Smooth muscle cell (in vitro differentiated cells): ENCODE data around the gene LDLRAD3. TPM values are rescaled to one million over a fixed set of nuclear protein-coding genes. Genes with fewer than 3 reads are reported as not detected.

Source experiments
- DNase-seq: peaks from one replicate; lab custom pipeline; 2025; ENCODE audit not compliant: unreplicated experiment; lab: John Stamatoyannopoulos, UW
- H2AFZ ChIP-seq: fragments of 200-600 bp; sonication (generic); 2 replicates; pipeline ENCODE4 v1.6.0; 2016; ENCODE audit warnings: antibody characterized with exemption, low read depth, mild to moderate bottlenecking
- H3F3A ChIP-seq: fragments of 200-600 bp; sonication (generic); 2 replicates; pipeline ENCODE4 v1.6.0; 2017; ENCODE audit warnings: antibody characterized with exemption, low read depth
- H3K27ac ChIP-seq: fragments of 200-600 bp; sonication (generic); 2 replicates; pipeline ENCODE4 v1.5.1; 2016; ENCODE audit warnings: low read depth, mild to moderate bottlenecking
- H3K27me3 ChIP-seq: fragments of 200-600 bp; sonication (generic); 2 replicates; pipeline ENCODE4 v1.6.1; 2016; ENCODE audit warnings: low read depth, mild to moderate bottlenecking
- H3K36me3 ChIP-seq: fragments of 200-600 bp; sonication (generic); 2 replicates; pipeline ENCODE4 v1.5.1; 2016; ENCODE audit warnings: low read depth
- H3K4me1 ChIP-seq: fragments of 200-600 bp; sonication (generic); 2 replicates; pipeline ENCODE4 v1.5.1; 2016; ENCODE audit warnings: low read depth
- H3K4me2 ChIP-seq: fragments of 200-600 bp; sonication (generic); 2 replicates; pipeline ENCODE4 v1.6.0; 2016; ENCODE audit warnings: mild to moderate bottlenecking
- H3K4me3 ChIP-seq: fragments of 200-600 bp; sonication (generic); 2 replicates; pipeline ENCODE4 v1.5.1; 2016; ENCODE audit warnings: mild to moderate bottlenecking
- H3K79me2 ChIP-seq: fragments of 200-600 bp; sonication (generic); 2 replicates; pipeline ENCODE4 v1.6.0; 2016; ENCODE audit warnings: low read depth, mild to moderate bottlenecking
- H3K9ac ChIP-seq: fragments of 200-600 bp; sonication (generic); 2 replicates; pipeline ENCODE4 v1.6.0; 2016; ENCODE audit warnings: low read depth
- H3K9me3 ChIP-seq: fragments of 200-600 bp; sonication (generic); replicated peaks from 2 replicates; pipeline ENCODE4 v1.5.1; 2016; ENCODE audit warnings: low read depth
- H4K20me1 ChIP-seq: fragments of 200-600 bp; sonication (generic); 2 replicates; pipeline ENCODE4 v1.6.0; 2016; ENCODE audit warnings: low read depth
- CTCF ChIP-seq: fragments of 200-600 bp; sonication (generic); IDR thresholded peaks from 2 replicates; pipeline ENCODE4 v1.5.1; 2017; ENCODE audit warnings: borderline replicate concordance, mild to moderate bottlenecking, antibody characterized with exemption; ENCODE audit not compliant: insufficient read depth, poor library complexity, severe bottlenecking
- WGBS: methylation state at CpG from one replicate; pipeline ENCODE4 v1.1.7; 2016; ENCODE audit warnings: low lambda C conversion rate; 5-methylcytosine and 5-hydroxymethylcytosine counted together
- polyA plus RNA-seq: library from polyadenylated mRNA; unstranded; fragments of >200 nt; fragmentation: Nextera tagmentation; extraction: Ambion mirVana; gene quantifications from 2 replicates; pipeline ENCODE4 v1.2.1, GENCODE V29; 2016
- total RNA-seq: library from RNA; depleted of rRNA; stranded (reverse); fragments of >200 nt; gene quantifications from 2 replicates; pipeline ENCODE4 v1.2.3, GENCODE V29; 2014

LDLRAD3 gene
- total and polyA plus RNA-seq, 2 experiments from 2014 or later: 6.1 to 10.0 TPM

- no peaks in the 10 kb centered on the region for H4K20me1 ChIP-seq
- peaks cover 23% of the 10 kb centered on the region for H3K4me1 ChIP-seq
- H3K9me3 ChIP-seq: no peaks in the 10 kb centered on the region
- no peak overlapping the region for H3K4me3 ChIP-seq
- no peak overlapping the region for H3K27ac ChIP-seq
- no peak for DNase-seq
- no peak overlapping the region for H2AFZ ChIP-seq
- H3K36me3 ChIP-seq: no peaks in the 10 kb centered on the region
- 59% methylated on average over 4 of the region's 4 CpGs for WGBS
- H3F3A ChIP-seq: no peaks in the 10 kb centered on the region
- no peak for TF ChIP-seq CTCF
- no peaks in the 10 kb centered on the region for H3K79me2 ChIP-seq
- H3K4me2 ChIP-seq: no peak overlapping the region
- peaks cover 3% of the 10 kb centered on the region for H3K27me3 ChIP-seq
- H3K9ac ChIP-seq: no peak overlapping the region
Measured at GRCh38 chr11:35923452-35923851, 20.4 kb upstream of the LDLRAD3 start.

DNA sequence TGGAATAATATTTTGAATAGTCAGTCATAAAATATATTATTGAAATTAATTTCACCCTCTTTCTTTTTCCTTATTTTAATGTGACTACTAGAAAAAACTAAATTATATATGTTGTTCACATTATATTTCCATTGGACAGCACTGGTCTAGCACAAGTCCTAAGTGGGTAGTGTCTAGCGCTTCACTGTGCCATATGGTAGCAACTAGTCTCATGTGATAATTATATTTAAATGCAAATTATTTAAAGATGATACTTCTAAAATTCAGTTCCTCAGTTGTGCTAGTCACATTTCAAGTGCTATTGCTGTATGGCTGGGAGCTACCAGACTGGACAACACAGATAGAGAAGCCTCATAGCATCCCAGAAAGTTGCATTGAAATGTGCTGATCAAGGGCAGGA lies 19.1 kb upstream of the LDLRAD3 start:
- H4K20me1 ChIP-seq: no peaks in the 10 kb centered on the region

DNA sequence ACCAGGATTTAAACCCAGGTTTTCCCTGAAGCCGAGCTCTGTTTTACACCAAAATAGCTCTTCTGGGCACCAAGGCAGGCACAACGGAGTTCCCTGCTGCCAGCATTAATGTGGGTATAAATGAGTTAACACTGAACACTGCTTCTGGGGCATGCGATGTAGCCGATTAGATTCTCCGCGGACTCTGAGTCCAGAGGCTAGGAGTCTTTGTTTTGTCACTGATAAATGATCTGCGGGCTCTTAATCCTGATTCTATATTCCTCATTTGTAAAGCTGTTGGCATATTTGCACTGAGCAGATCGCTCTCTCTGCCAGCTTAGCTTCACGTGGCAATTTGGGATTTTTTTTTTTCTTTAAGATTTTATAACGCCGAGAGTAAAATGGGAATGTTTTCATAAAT lies 16.8 kb upstream of the LDLRAD3 start:
- no peaks in the 10 kb centered on the region for H3K79me2 ChIP-seq
- H3K4me1 ChIP-seq: peaks cover 10% of the 10 kb centered on the region
- no peaks in the 10 kb centered on the region for H3F3A ChIP-seq
- no peak overlapping the region for H3K4me3 ChIP-seq
- H3K27ac ChIP-seq: no peak overlapping the region
- H4K20me1 ChIP-seq: no peaks in the 10 kb centered on the region
- no peak overlapping the region for H2AFZ ChIP-seq
- H3K4me2 ChIP-seq: no peak overlapping the region
- H3K9ac ChIP-seq: no peak overlapping the region
- no peaks in the 10 kb centered on the region for H3K9me3 ChIP-seq
- TF ChIP-seq CTCF: no peak
- DNase-seq: no peak
- H3K36me3 ChIP-seq: no peaks in the 10 kb centered on the region
- H3K27me3 ChIP-seq: no peaks in the 10 kb centered on the region
- 77% methylated on average over 11 of the region's 11 CpGs for WGBS

More for the DNA sequence above, 19.1 kb upstream of the LDLRAD3 start:
- H3K36me3 ChIP-seq: no peaks in the 10 kb centered on the region
- no peak for TF ChIP-seq CTCF
- H3K9ac ChIP-seq: no peak overlapping the region
- H2AFZ ChIP-seq: no peak overlapping the region
- 97% methylated on average over 1 of the region's 1 CpG for WGBS
- H3K4me1 ChIP-seq: peaks cover 18% of the 10 kb centered on the region
- no peak overlapping the region for H3K4me2 ChIP-seq
- no peak for DNase-seq
- H3K79me2 ChIP-seq: no peaks in the 10 kb centered on the region
- no peaks in the 10 kb centered on the region for H3K27me3 ChIP-seq
- H3K27ac ChIP-seq: no peak overlapping the region
- no peaks in the 10 kb centered on the region for H3K9me3 ChIP-seq
- H3F3A ChIP-seq: no peaks in the 10 kb centered on the region
- H3K4me3 ChIP-seq: no peak overlapping the region

GRCh38 chr11:35927682-35928081 lies 16.2 kb upstream of the LDLRAD3 start:
- H3K79me2 ChIP-seq: no peaks in the 10 kb centered on the region
- 79% methylated on average over 10 of the region's 10 CpGs for WGBS
- no peaks in the 10 kb centered on the region for H4K20me1 ChIP-seq
- H3K4me3 ChIP-seq: no peak overlapping the region
- no peaks in the 10 kb centered on the region for H3F3A ChIP-seq
- no peak for DNase-seq
- no peaks in the 10 kb centered on the region for H3K36me3 ChIP-seq
- peaks cover 10% of the 10 kb centered on the region for H3K4me1 ChIP-seq
- H2AFZ ChIP-seq: no peak overlapping the region
- H3K9me3 ChIP-seq: no peaks in the 10 kb centered on the region
- H3K4me2 ChIP-seq: no peak overlapping the region
- H3K27me3 ChIP-seq: no peaks in the 10 kb centered on the region
- no peak for TF ChIP-seq CTCF
- no peak overlapping the region for H3K27ac ChIP-seq
- H3K9ac ChIP-seq: no peak overlapping the region
